Kidney tubule cell (primary cell): ENCODE results near the gene STIMATE.

Experiments
- DNase-seq: peaks from one replicate; pipeline ENCODE4 v3.0.0-alpha.2; 2018; ENCODE audit warnings: low spot score

STIMATE gene

GRCh38 chr3:52841211-52841980, 56.0 kb downstream of the STIMATE start:
- DNase-seq: no peak

DNA sequence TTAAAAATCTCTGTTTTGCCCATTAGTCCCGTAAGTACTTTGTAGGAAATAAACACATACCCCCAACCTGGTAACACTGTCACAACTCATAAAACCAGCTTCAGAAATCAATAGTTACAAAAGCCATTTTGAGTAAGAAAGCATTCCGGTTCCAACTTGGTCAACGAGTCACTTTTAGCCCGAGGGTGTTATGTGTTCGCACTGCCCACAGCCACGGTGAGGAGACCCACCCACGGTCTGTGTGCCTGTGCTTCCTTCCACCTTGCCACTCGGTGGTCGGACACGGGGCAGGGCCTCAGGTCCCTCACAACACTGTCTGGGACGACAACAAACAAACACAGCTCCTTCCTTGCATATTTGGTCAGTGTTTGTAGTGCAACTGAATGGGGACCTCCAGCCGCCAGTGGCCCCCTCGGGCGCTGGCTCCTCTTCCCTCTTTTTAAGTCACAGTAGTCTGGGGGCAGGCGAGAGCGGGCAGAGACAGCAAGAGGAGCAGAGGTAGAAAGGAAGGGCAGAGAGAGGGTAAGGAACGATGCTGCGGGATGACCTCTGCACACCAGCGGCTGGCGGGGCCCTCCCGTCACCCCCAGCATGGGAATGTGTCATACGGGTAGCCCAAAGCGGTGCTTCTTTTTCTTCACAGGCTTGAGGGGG, 57.3 kb downstream of the STIMATE start:
- no peak for DNase-seq

DNA sequence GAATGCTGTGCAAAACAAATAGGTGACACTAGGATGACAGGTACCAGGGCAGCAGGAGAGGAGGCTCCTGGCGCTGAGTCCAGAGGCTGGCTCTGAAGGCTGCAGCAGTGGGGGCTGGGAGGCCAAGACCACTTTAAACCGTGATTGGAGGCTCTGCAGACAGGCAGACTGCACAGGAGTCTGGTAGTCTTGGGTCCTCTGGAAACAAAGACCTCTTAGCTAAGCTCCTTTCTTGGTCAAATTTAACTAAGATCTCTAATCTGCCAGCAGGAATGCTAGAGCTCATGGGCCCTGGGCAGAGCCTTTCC, 58.1 kb downstream of the STIMATE start:
- no peak for DNase-seq

DNA sequence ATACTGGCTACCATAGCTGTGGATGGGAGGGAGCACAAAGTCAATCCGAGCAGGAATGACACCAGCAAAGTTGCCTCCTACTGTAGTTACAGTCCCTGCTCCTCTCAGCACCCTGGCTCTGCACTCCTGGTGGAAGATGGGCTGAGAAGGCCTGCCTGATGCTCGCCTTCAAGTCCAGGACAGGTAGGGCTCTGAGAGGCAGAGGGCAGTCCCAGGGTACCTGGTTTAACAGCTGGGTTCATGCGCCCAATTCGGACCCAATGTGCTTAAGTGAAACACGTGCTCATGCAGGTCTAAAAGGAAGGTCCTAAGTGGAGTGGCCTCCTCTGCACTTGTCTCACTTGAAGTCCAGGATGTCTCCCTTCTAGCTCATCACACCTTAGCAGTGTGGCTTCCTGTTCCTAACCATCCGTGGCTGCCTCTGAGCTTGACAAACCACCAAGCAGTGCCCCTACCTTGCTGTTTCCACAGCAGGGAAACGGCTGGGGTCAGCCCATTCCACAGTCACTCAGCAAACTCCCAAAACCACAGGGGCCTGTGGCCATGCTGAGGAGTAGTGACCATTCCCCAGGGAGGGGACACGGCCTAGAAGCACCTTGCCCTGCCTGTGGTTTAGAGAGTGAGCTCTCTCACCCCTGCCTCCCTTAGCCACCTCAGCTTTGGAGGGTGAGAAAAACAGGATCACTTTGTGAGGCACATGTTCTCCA, 58.6 kb downstream of the STIMATE start:
- DNase-seq: no peak

DNA sequence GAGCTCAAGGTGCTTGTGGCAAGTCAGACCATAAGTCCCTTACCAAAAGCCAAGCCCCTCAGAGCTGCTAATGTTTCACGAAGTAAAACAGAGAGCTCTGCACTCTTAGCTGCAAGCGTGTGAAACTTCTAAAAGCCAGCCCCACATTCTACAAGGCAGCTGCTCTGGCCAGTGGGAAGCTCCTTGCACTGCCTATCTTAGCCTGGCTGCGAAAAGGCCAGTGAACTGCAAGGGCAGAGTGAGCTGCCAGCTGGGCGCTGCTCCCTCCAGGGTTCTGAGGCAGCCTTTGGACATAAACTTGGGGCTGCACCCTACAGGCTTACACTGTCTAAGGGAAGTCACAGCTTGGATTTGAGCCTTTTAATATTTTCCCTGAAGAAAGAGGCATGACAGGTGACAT, 60.4 kb downstream of the STIMATE start:
- DNase-seq: no peak

DNA sequence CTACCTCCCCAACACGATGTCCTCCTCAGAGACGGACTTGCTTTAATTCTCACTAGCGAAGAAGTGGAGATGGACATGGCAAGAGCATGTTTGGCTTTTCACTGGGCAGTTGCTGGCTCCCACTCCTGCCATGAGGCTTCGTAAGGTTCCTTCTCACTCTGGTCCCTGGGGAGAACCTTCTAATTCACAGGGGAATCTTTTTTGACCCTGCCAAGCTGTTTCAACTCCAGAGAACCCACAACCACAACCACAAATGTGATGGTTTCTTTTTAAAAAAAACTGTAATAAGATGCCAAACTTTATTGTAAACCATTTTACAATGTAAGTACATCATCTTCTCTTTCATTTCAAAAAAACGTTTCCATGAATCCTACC, 60.9 kb downstream of the STIMATE start:
- no peak for DNase-seq

DNA sequence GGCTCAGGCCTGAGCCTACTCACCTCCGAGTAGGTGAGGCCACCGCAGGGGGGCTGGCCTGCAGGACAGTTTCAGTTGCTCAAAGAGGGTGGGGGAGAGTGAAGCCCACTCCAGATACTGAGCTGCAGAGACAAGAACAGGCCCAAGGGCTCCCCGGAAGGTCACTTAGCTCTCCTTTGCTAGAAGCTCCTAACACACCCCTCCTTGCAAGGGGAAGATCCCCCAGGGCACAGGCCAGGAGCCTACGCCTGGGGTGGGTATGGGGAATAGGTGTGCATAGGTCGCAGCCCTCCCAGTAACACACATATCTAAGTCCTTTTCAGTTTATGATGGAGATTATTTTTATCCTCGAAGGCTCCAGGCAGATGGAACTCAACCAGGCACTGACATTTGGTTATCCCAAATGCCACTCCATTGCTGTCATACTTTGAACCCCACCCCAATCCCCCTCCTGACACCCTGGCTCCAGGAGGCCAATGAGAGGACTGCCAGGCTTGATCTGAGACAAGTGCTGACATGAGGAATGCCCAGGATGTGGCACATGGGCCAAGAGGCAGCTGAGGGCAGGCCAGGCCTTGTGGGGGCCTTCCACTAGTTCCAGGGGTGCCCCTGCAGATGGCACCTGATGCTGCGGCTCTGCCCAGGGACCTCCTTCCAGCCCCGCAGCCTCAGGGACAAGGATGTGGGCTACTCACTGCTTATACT, 61.4 kb downstream of the STIMATE start:
- no peak for DNase-seq

DNA sequence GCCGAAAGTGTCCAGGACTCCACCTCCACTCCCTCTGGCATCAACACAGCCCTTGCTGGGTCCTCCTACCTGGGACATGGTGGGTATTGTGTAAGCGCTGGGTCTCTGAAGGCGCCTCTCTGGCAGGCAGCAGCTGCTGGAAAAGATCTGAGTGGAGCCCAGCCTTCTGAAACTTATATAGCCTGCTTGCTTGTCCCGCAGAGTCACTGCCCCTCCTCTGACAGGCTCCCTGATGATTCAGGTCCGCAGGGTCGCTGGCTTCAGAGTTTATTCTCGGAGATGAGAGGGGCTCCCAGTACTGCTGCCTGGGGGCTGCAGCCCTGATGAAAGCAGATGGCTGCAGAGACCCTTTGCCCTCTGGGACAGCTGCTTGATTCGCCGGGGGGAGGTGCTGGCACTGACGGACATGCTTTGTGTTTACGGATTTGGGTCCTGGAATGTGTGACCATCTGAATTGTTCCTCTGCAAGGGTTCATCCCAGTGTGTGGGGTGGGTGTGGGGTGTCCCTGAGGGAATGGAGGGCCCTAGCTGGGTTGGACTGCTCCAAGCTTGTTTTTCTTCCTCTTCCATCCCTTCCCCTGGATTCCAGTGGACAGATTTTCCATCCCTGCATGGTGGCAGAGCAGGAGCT, 62.4 kb downstream of the STIMATE start, which contains the start of gene MUSTN1:
Gene MUSTN1, minus strand, starts transcription at position 149 of the 631 bp plus-strand sequence. Its CDS starts 71 bp downstream, at position 78.
- no peak for DNase-seq

- DNase-seq: no peak
Measured at GRCh38 chr3:52833202-52833601, 64.1 kb downstream of the STIMATE start.

DNA sequence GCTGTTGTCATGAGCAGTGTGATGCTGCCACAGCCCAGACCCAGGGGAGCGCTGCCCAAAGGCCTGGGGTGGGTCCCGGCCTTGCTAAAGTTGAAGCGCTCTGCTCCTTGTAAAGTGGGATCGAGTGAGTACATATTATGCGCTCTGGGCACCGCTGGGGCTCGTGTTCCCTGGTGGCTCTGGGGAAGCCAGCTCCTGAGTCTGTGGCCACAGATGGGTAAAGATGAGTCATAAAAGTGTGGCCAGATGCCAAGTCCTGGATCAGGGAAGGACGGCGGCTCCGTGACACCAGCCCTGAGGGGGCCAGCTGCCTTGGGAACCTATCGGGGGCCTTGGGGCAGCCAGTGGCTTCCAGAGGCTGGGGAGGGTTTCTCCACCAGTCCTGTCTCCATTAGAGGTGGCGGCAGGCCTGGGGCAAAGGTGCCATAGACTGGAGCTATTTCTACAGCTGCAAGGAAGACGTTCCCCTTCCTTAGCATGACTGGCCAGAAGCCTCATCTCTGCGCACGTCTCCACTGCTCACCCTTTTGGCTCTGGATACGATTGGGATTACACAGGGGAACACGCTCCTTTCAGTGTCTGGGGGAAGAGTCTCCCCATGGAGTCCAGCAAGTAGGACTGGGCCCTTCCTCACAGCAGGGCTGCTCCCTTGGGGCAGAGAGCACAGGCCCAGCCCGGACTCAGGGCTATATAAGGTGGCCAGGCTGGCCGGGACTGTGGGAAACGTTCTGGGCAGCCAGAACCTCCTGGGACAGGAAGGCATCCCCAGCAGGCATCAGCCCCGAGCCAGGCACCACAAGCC, 65.6 kb downstream of the STIMATE start:
- DNase-seq: peak; percentile 85

DNA sequence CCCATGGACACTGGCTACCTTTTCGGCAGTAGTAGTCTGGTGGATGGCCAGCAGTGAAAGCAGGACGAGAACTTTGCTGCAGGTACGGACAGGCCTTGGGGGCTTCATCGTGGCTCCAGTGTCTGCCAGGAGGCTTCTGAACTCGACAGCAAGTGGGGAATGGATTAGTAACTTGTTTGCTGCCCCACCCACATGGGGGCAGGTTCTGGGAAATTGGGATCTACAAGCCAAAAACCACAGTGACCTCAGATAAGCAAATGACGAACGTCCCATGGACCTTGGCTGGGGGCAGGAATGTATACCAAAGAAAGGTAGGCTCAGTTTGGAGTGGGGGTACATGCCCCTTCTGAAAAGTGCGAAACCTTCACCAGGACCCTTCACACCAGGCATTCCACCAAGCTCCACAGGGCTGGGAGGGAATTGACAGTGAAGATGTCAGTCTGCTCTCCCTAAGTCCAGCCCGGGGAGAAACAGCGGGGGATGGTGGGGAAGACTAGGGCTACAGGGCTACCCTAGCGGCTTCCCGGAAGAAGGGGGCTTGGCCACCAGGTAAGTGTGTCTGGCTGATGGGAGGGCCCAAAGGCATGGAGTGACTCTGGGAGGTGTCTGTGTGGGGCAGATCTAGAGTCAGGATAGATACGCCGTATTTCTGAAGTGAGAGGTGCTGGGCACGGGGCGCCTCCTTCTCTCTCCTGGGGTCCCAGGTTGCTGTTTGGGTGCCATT, 66.7 kb downstream of the STIMATE start, which contains the start of gene ITIH4:
Gene ITIH4, minus strand, starts transcription at position 138 of the 724 bp plus-strand sequence. Its CDS starts 30 bp downstream, at position 108.
- DNase-seq: no peak

- no peak for DNase-seq
Measured at GRCh38 chr3:52829906-52830463, 67.4 kb downstream of the STIMATE start.

DNA sequence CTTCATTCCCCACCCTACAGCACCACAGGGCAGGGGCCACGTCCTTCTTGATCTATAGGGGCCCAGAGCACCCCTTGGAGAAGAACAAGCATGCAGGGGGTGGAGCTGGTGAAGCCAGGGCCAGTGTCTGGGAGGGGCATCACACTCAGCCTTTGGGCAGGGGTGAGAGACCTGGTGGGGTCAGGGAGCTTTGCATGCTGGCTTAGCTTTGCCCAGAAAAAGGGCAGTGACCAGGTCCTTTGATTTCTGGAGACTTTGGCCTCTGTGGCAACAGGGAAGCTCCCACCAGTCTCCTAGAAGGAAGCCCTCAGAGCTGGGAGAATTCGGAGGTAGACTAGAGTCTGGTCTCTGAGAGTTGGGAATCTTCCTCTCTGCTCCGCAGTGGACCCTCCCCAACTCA, 67.9 kb downstream of the STIMATE start:
- DNase-seq: no peak

DNA sequence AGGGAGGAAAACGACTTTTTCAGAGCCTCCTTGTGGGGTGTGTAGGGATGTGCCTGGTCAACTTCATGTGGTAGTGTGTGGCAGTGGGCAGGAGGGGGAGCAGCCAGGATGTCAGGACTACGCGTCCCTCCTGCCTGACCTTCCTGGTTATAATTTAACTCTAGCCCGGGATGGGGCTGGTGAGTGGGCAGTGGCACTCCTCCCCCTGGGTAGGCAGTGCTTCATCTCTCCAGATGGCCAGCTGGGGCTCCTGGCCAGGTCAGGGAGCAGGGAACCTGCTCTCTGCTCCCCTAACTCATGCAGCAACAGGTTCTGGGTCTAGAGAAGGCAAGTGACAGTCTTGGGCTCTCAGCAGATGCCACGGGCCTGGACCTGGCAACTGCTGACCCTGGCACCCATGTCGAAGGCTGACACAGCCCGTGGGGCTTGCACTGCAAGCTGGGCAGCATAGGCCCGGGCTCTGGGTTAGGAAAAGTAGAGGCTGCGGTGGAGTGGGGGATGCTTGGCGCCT, 69.4 kb downstream of the STIMATE start:
- DNase-seq: peak; percentile 89

- DNase-seq: peak; percentile 84
Measured at GRCh38 chr3:52827441-52827840, 69.9 kb downstream of the STIMATE start.

GRCh38 chr3:52824037-52824436, 73.3 kb downstream of the STIMATE start:
- no peak for DNase-seq

DNA sequence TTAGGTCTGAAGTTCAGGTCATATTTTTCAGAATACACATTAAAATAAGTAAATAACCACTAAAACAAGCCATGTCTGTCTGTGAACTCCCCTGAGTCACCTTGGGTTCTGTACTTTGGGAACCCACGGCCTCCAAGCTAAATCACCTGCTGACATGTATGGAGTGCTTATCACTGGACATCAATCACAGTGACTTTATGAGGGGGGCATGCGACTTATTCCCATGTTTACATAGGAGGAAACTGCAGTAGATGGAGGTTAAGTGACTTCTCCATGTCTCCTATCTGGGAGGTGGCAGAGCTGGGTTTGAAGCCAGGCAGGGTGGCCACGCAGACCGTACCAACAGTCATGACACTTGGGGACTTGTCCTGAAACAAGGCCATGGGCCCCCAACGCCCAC, 75.0 kb downstream of the STIMATE start:
- DNase-seq: no peak

DNA sequence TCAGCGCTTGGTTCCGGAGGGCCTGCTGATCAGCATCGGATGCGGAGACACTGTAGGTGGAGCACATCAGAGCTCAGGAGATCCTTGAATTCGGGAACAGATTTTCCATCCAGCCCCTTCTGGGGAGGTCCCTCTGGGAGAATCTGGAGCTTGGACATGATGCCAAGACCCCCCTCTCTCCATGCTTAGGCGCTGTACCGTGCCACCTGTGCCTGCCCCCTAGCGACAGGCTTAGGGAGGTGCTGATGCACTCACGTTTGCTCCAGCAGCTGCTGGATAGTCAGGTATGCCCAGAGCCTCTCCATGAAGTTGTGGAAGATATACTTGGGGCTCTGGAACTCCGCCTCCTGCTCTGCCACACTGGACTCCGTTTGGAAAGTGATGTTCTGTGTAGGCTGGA, 76.6 kb downstream of the STIMATE start:
- peak; percentile 9 for DNase-seq

GRCh38 chr3:52819936-52820335, 77.4 kb downstream of the STIMATE start:
- DNase-seq: no peak

GRCh38 chr3:52817860-52818259, 79.5 kb downstream of the STIMATE start:
- DNase-seq: no peak
